Left ventricle myocardium inferior (tissue), 1 donor: ENCODE results near the gene MSRB2. TPM values are rescaled to one million over a fixed set of nuclear protein-coding genes. Genes with fewer than 3 reads are reported as not detected.

ENCODE experiments used
- DNase-seq: peaks from one replicate; pipeline ENCODE4 v3.0.0-alpha.2; 2020
- H3K27ac ChIP-seq: fragments of 200-600 bp; replicated peaks from 2 replicates; pipeline ENCODE4 v1.8.0; 2021
- H3K27me3 ChIP-seq: fragments of 200-600 bp; 2 replicates; pipeline ENCODE4 v1.8.0; 2021; ENCODE audit warnings: low read depth
- H3K36me3 ChIP-seq: fragments of 200-600 bp; 2 replicates; pipeline ENCODE4 v1.8.0; 2021
- H3K4me1 ChIP-seq: fragments of 200-600 bp; 2 replicates; pipeline ENCODE4 v1.8.0; 2021
- H3K4me3 ChIP-seq: fragments of 200-600 bp; 2 replicates; pipeline ENCODE4 v1.8.0; 2021; ENCODE audit warnings: mild to moderate bottlenecking, moderate library complexity
- H3K9me3 ChIP-seq: fragments of 200-600 bp; replicated peaks from 2 replicates; pipeline ENCODE4 v1.8.0; 2021
- CTCF ChIP-seq: fragments of 200-600 bp; IDR thresholded peaks from 2 replicates; pipeline ENCODE4 v1.8.0; 2021; ENCODE audit warnings: antibody characterized with exemption, mild to moderate bottlenecking, borderline replicate concordance
- intact Hi-C: fragments of 100-400 bp; cut with micrococcal nuclease; formaldehyde crosslinking; loops from one replicate; pipeline ENCODE4 v1.11.0; 2022
- total RNA-seq: library from RNA; stranded (reverse); fragmentation: NEBNext Ultra II Directional; extraction: Animal tissue kit (Norgen Biotek cat#: 25700); gene quantifications from one replicate; pipeline ENCODE4 v1.2.1, GENCODE V29; 2021
- donor health status: DM: no; HTN: yes; CAD: no; lungs with severe emphysema.

The MSRB2 gene
- total RNA-seq, 1 donor from 2014 or later, result 146 TPM

- Histone ChIP-seq H3K4me3 (no peak overlapping the region), H3K4me1 (peaks cover 7% of the 10 kb centered on the region), H3K27me3 (no peaks in the 10 kb centered on the region), H3K36me3 (peaks cover 60% of the 10 kb centered on the region), H3K27ac (no peak overlapping the region), H3K9me3 (no peaks in the 10 kb centered on the region)
- intact Hi-C loops, result no loop called here
- no peak for TF ChIP-seq CTCF
- no peak for DNase-seq
Measured at GRCh38 chr10:23120001-23120934, 24.9 kb downstream of the MSRB2 start.

- Histone ChIP-seq H3K27ac (no peak overlapping the region), H3K27me3 (no peaks in the 10 kb centered on the region), H3K36me3 (peaks cover 53% of the 10 kb centered on the region), H3K9me3 (no peaks in the 10 kb centered on the region), H3K4me1 (peaks cover 4% of the 10 kb centered on the region), H3K4me3 (no peak overlapping the region)
- intact Hi-C loops, result no loop called here
- no peak for TF ChIP-seq CTCF
- no peak for DNase-seq
Measured at GRCh38 chr10:23121135-23121534, 25.8 kb downstream of the MSRB2 start.

- Histone ChIP-seq H3K27ac (no peak overlapping the region), H3K4me3 (no peak overlapping the region), H3K36me3 (no peaks in the 10 kb centered on the region), H3K9me3 (peaks cover 28% of the 10 kb centered on the region), H3K4me1 (no peaks in the 10 kb centered on the region), H3K27me3 (no peaks in the 10 kb centered on the region)
- no peak for DNase-seq
- TF ChIP-seq CTCF, result no peak
- intact Hi-C loops, result no loop called here
Measured at GRCh38 chr10:23136462-23136861, 41.1 kb downstream of the MSRB2 start.

GRCh38 chr10:23139677-23140076, 44.3 kb downstream of the MSRB2 start:
- no peak for DNase-seq
- intact Hi-C loops, result no loop called here
- Histone ChIP-seq H3K4me3 (no peak overlapping the region), H3K27ac (no peak overlapping the region), H3K4me1 (no peaks in the 10 kb centered on the region), H3K9me3 (peaks cover 26% of the 10 kb centered on the region), H3K36me3 (no peaks in the 10 kb centered on the region), H3K27me3 (no peaks in the 10 kb centered on the region)
- no peak for TF ChIP-seq CTCF

- DNase-seq, result no peak
- Histone ChIP-seq H3K9me3 (peaks cover 21% of the 10 kb centered on the region), H3K4me3 (no peak overlapping the region), H3K4me1 (no peaks in the 10 kb centered on the region), H3K27ac (no peak overlapping the region), H3K27me3 (peaks cover 8% of the 10 kb centered on the region), H3K36me3 (no peaks in the 10 kb centered on the region)
- no peak for TF ChIP-seq CTCF
- intact Hi-C loops, result no loop called here
Measured at GRCh38 chr10:23141995-23142394, 46.6 kb downstream of the MSRB2 start.
